HepG2 (cell line): Measurements from ENCODE around the gene TUBB4B. TPM values are rescaled to one million over a fixed set of nuclear protein-coding genes. Genes with fewer than 3 reads are reported as not detected.

ENCODE experiments used
- MIER2 ChIP-seq: IDR thresholded peaks from 2 replicates; pipeline ENCODE4 v1.6.1; 2016; ENCODE audit warnings: missing biosample characterization, missing genetic modification reagents
- NCOR1 ChIP-seq: fragments of 200-600 bp; sonication (generic); IDR thresholded peaks from 2 replicates; pipeline ENCODE4 v1.7.0; 2017; ENCODE audit warnings: antibody characterized with exemption, low read length, borderline replicate concordance
- NFYB ChIP-seq: sonication (generic); formaldehyde crosslinking; IDR thresholded peaks from 2 replicates; pipeline ENCODE4 v1.4.0; 2020; ENCODE audit warnings: missing genetic modification reagents
- RFXAP ChIP-seq: sonication (generic); formaldehyde crosslinking; IDR thresholded peaks from 2 replicates; pipeline ENCODE4 v1.4.0; 2020; ENCODE audit warnings: missing genetic modification reagents, borderline replicate concordance
- ZNF775 ChIP-seq: sonication (generic); formaldehyde crosslinking; IDR thresholded peaks from 2 replicates; pipeline ENCODE4 v1.4.0; 2020; ENCODE audit warnings: missing genetic modification reagents, mild to moderate bottlenecking, moderate library complexity, borderline replicate concordance
- polyA plus RNA-seq, 8 experiments: library from polyadenylated mRNA; depleted of rRNA in 3 of 8; stranded (reverse) in 7 of 8; unstranded in 1 of 8; fragments of >200 nt; fragmentation: Illumina TruSeq in 4 of 8; extraction: Trizol in 4 of 8; gene quantifications; 2 replicates each; pipeline versions ENCODE4 v1.2.1 to v1.2.3, GENCODE V29; 2011 to 2016; ENCODE audit warnings: low read depth in 4 of 8, missing spikeins in 1 of 8, mixed read lengths in 1 of 8; ENCODE audit not compliant: insufficient read depth in 1 of 8
- total RNA-seq, 5 experiments: library from RNA; depleted of rRNA; stranded (reverse); fragments of >200 nt; fragmentation: Illumina TruSeq; extraction: Trizol; gene quantifications; 2 replicates each; pipeline ENCODE4 v1.2.3, GENCODE V29; 2016; ENCODE audit warnings: low read depth in 1 of 5
- TF ChIP-seq, protein P1 (sequence below), 2 experiments: sonication (generic) in 1 of 2; formaldehyde crosslinking in 1 of 2; IDR thresholded peaks; 2 replicates each; pipeline versions ENCODE4 v1.4.0 to v1.6.1; 2016 to 2020; ENCODE audit warnings: borderline replicate concordance in 1 of 2, low read depth in 1 of 2, mild to moderate bottlenecking in 1 of 2, missing genetic modification reagents in 1 of 2
- TF ChIP-seq, protein P2 (sequence below): sonication (generic); formaldehyde crosslinking; IDR thresholded peaks from 2 replicates; pipeline ENCODE4 v1.4.0; 2020; ENCODE audit warnings: mild to moderate bottlenecking, missing genetic modification reagents
- TF ChIP-seq, protein P3 (sequence below), 2 experiments: sonication (generic) in 1 of 2; formaldehyde crosslinking in 1 of 2; IDR thresholded peaks; 2 replicates each; pipeline versions ENCODE4 v1.6.1 to v1.9.0; 2014 to 2022; ENCODE audit warnings: antibody characterized with exemption in 1 of 2, borderline replicate concordance in 1 of 2, inconsistent platforms in 1 of 2, low read depth in 1 of 2, missing genetic modification reagents in 1 of 2
- TF ChIP-seq, protein P4 (sequence below): IDR thresholded peaks from 2 replicates; pipeline ENCODE4 v1.6.1; 2016; ENCODE audit warnings: low read depth, missing genetic modification reagents, missing compliant biosample characterization

TUBB4B gene
- total and polyA plus RNA-seq, 2 of the 13 experiments (the other 11 are each of a cell fraction or from before 2014, with no cell fraction given), result 182 to 412 TPM

DNA sequence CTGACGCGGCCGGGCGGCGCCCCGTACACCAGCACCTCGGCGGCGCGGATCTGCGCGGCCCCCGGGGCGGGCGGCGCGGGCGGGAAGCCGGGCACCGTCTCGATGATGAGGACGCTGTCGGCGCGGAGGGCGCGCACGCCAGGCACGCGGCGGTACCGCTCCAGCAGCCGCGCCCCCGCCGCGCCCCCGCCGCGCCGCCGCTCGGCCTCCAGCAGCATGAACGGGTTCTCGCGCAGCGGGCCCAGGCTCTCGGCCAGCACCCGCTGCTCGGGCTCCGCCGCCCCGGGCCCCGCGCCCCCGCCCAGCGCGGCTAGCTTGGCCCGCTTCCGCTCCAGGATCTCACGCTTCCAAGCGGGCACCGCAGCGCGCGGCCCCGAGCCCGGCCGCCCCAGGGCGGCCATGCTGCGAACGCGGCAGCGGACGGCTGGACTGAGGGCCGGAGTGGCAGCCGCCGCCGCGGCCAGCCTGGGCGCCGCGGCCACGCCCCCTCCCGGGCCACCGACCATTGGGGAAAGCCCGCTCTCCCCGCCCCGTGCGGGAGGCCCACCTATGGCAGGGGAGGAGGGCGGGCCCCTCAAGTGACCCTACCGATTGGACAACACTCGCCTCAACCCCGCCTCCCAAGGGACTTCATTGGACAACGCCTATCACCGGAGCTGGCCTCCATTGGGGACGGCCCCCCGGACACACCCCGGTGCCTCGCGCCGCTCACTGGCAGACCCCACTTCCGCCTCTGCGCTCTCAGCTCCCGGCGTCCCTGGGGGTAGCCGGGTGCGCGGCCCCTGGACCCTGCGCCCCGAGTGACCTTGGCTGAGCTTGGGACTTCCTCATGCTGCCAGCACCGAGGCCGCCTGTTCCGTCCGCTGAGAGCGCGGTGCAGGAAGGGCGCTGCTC, 40.5 kb upstream of the TUBB4B start, which contains the start of gene TPRN (continued):
- TF ChIP-seq, protein P1, sequence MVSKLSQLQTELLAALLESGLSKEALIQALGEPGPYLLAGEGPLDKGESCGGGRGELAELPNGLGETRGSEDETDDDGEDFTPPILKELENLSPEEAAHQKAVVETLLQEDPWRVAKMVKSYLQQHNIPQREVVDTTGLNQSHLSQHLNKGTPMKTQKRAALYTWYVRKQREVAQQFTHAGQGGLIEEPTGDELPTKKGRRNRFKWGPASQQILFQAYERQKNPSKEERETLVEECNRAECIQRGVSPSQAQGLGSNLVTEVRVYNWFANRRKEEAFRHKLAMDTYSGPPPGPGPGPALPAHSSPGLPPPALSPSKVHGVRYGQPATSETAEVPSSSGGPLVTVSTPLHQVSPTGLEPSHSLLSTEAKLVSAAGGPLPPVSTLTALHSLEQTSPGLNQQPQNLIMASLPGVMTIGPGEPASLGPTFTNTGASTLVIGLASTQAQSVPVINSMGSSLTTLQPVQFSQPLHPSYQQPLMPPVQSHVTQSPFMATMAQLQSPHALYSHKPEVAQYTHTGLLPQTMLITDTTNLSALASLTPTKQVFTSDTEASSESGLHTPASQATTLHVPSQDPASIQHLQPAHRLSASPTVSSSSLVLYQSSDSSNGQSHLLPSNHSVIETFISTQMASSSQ (IDR thresholded peaks at IDR 0.05; ENCODE audit: low read depth), result no peak
- TF ChIP-seq, protein P1 (CRISPR knock-in tag; IDR thresholded peaks at IDR 0.05; ENCODE audit: borderline replicate concordance), result peak; percentile 61
- TF ChIP-seq MIER2 (CRISPR knock-in tag) (0 out of 2 replicates have a peak, but pooled peaks have one; percentile 43), NCOR1 (peak; percentile 71; the same call in 1 of the 2 replicates), NFYB (CRISPR knock-in tag) (peak; percentile 97), RFXAP (peak; percentile 79), ZNF775 (CRISPR knock-in tag) (no peak)
- TF ChIP-seq, protein P2, sequence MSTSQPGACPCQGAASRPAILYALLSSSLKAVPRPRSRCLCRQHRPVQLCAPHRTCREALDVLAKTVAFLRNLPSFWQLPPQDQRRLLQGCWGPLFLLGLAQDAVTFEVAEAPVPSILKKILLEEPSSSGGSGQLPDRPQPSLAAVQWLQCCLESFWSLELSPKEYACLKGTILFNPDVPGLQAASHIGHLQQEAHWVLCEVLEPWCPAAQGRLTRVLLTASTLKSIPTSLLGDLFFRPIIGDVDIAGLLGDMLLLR, result no peak; the same call in 1 of the 2 replicates
- TF ChIP-seq, protein P3, sequence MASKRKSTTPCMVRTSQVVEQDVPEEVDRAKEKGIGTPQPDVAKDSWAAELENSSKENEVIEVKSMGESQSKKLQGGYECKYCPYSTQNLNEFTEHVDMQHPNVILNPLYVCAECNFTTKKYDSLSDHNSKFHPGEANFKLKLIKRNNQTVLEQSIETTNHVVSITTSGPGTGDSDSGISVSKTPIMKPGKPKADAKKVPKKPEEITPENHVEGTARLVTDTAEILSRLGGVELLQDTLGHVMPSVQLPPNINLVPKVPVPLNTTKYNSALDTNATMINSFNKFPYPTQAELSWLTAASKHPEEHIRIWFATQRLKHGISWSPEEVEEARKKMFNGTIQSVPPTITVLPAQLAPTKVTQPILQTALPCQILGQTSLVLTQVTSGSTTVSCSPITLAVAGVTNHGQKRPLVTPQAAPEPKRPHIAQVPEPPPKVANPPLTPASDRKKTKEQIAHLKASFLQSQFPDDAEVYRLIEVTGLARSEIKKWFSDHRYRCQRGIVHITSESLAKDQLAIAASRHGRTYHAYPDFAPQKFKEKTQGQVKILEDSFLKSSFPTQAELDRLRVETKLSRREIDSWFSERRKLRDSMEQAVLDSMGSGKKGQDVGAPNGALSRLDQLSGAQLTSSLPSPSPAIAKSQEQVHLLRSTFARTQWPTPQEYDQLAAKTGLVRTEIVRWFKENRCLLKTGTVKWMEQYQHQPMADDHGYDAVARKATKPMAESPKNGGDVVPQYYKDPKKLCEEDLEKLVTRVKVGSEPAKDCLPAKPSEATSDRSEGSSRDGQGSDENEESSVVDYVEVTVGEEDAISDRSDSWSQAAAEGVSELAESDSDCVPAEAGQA (IDR thresholded peaks at IDR 0.05; ENCODE audit: low read depth), result peak; percentile 63; the same call in 1 of the 2 replicates
- TF ChIP-seq, protein P3 (CRISPR knock-in tag; IDR thresholded peaks at IDR 0.05; ENCODE audit: borderline replicate concordance), result peak; percentile 22; the same call in 1 of the 2 replicates
- TF ChIP-seq, protein P4, sequence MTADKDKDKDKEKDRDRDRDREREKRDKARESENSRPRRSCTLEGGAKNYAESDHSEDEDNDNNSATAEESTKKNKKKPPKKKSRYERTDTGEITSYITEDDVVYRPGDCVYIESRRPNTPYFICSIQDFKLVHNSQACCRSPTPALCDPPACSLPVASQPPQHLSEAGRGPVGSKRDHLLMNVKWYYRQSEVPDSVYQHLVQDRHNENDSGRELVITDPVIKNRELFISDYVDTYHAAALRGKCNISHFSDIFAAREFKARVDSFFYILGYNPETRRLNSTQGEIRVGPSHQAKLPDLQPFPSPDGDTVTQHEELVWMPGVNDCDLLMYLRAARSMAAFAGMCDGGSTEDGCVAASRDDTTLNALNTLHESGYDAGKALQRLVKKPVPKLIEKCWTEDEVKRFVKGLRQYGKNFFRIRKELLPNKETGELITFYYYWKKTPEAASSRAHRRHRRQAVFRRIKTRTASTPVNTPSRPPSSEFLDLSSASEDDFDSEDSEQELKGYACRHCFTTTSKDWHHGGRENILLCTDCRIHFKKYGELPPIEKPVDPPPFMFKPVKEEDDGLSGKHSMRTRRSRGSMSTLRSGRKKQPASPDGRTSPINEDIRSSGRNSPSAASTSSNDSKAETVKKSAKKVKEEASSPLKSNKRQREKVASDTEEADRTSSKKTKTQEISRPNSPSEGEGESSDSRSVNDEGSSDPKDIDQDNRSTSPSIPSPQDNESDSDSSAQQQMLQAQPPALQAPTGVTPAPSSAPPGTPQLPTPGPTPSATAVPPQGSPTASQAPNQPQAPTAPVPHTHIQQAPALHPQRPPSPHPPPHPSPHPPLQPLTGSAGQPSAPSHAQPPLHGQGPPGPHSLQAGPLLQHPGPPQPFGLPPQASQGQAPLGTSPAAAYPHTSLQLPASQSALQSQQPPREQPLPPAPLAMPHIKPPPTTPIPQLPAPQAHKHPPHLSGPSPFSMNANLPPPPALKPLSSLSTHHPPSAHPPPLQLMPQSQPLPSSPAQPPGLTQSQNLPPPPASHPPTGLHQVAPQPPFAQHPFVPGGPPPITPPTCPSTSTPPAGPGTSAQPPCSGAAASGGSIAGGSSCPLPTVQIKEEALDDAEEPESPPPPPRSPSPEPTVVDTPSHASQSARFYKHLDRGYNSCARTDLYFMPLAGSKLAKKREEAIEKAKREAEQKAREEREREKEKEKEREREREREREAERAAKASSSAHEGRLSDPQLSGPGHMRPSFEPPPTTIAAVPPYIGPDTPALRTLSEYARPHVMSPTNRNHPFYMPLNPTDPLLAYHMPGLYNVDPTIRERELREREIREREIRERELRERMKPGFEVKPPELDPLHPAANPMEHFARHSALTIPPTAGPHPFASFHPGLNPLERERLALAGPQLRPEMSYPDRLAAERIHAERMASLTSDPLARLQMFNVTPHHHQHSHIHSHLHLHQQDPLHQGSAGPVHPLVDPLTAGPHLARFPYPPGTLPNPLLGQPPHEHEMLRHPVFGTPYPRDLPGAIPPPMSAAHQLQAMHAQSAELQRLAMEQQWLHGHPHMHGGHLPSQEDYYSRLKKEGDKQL (CRISPR knock-in tag), result no peak
